ENCODE measurements around the gene AGAP1. TPM values are rescaled to one million over a fixed set of nuclear protein-coding genes. Genes with fewer than 3 reads are reported as not detected.

AGAP1 gene
- total RNA-seq, 1 experiment from 2014 or later = 25.8 TPM

DNA sequence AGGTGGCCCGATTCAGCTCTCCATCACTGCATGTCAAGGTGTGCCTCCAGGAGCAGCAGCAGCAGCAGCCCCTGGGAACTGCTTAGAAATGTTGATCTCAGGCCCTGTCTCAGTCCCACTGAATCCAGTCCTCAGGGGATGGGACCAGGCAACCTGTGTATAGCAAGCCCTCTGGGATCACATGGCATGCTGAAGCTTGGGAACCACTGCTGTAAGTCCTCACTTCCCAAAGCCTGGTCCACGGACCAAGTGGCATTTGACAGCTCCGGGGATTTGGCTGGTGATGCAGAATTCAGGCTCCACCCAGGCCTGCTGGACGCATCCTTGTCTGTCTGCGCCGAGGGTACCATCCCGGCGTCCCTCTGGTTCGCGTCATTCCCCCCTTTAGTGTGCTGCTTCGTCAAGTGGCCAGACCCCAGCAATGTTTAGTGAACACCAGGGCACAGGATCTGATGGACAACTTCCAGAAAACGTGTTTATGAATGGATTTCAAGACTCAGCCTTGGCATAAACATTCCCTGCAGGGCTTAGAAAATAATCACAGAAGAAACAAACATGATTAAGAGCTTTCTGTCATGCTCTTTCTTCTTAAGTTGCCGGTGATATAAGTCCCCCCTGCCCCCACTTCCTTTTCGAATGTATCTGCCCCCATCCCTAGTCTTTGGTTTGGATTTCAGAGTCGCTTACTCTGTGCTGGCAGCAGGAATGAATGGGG lies 440.4 kb downstream of the AGAP1 start:
- H2AFZ ChIP-seq (ENCODE audit: low read length) = no peak overlapping the region
- H3K27me3 ChIP-seq (ENCODE audit: insufficient read depth, low read length) = no peaks in the 10 kb centered on the region
- no peak overlapping the region for H3K18ac ChIP-seq (ENCODE audit: insufficient read length, low read depth, low read length)
- H3K27me3 Mint-ChIP-seq (ENCODE audit: low read depth) = no peaks in the 10 kb centered on the region
- H3K4ac ChIP-seq (ENCODE audit: low read depth, low read length) = no peak overlapping the region
- no peak overlapping the region for H2BK5ac ChIP-seq (ENCODE audit: insufficient read length, low read length)
- TF ChIP-seq, protein P1, sequence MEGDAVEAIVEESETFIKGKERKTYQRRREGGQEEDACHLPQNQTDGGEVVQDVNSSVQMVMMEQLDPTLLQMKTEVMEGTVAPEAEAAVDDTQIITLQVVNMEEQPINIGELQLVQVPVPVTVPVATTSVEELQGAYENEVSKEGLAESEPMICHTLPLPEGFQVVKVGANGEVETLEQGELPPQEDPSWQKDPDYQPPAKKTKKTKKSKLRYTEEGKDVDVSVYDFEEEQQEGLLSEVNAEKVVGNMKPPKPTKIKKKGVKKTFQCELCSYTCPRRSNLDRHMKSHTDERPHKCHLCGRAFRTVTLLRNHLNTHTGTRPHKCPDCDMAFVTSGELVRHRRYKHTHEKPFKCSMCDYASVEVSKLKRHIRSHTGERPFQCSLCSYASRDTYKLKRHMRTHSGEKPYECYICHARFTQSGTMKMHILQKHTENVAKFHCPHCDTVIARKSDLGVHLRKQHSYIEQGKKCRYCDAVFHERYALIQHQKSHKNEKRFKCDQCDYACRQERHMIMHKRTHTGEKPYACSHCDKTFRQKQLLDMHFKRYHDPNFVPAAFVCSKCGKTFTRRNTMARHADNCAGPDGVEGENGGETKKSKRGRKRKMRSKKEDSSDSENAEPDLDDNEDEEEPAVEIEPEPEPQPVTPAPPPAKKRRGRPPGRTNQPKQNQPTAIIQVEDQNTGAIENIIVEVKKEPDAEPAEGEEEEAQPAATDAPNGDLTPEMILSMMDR (conservative IDR thresholded peaks at IDR 0.05) = no peak
- peaks cover 2 to 10% of the 10 kb centered on the region in 2 experiments for H3K4me1 Mint-ChIP-seq
- peaks cover 4 to 5% of the 10 kb centered on the region in 2 experiments; a peak in 3 of 5 replicates for H3K9me3 Mint-ChIP-seq
- no peak overlapping the region for H2BK12ac ChIP-seq (ENCODE audit: insufficient read length, low read depth, low read length)
- H2AK5ac ChIP-seq (ENCODE audit: insufficient read length, low read length) = no peak overlapping the region
- H4K20me1 ChIP-seq (ENCODE audit: control insufficient read depth, insufficient read depth, insufficient read length) = no peaks in the 10 kb centered on the region
- no peak overlapping the region for H3K9ac ChIP-seq (ENCODE audit: extremely low read depth, insufficient read length, low read length)
- no peaks in the 10 kb centered on the region for H3K4me1 ChIP-seq (ENCODE audit: insufficient read depth, low read length)
- no peak overlapping the region for H4K8ac ChIP-seq (replicated peaks; ENCODE audit: insufficient read length, low read depth, low read length)
- no peak overlapping the region for H3K14ac ChIP-seq (ENCODE audit: insufficient read depth, low read length)
- H2BK120ac ChIP-seq (ENCODE audit: low read depth, low read length, poor library complexity, severe bottlenecking) = no peak overlapping the region
- no peak overlapping the region for H2BK20ac ChIP-seq (ENCODE audit: low read depth, low read length, poor library complexity, severe bottlenecking)
- no peak overlapping the region for H3T11ph ChIP-seq (ENCODE audit: low read length)
- peak overlapping the region in 1 of 3 experiments; percentile 32; a peak in 1 of 7 replicates for H3K27ac Mint-ChIP-seq
- no peak overlapping the region for H3K4me3 Mint-ChIP-seq
- H3K4me2 ChIP-seq (ENCODE audit: insufficient read depth, insufficient read length, low read length) = no peak overlapping the region
- peak; percentile 16 for DNase-seq
- no CpG with 5 or more reads among the region's 15 CpGs for WGBS (ENCODE audit: extremely low coverage, insufficient read length, low lambda C conversion rate)
- no peaks in the 10 kb centered on the region for H3K23me2 ChIP-seq (ENCODE audit: insufficient read length, low read depth, low read length, poor library complexity, severe bottlenecking)
- H4K5ac ChIP-seq (ENCODE audit: insufficient read length, low read depth, low read length) = no peak overlapping the region
- H3K9me3 ChIP-seq (ENCODE audit: control insufficient read depth, low read depth, low read length) = no peaks in the 10 kb centered on the region
- no peak overlapping the region for H3K27ac ChIP-seq (ENCODE audit: insufficient read length, low read depth, low read length)
- H3K56ac ChIP-seq (ENCODE audit: insufficient read length, low read depth, low read length) = no peak overlapping the region
- H2BK15ac ChIP-seq (ENCODE audit: low read depth, low read length) = no peak overlapping the region
- H3K79me1 ChIP-seq (ENCODE audit: insufficient read depth, low read depth, low read length, poor library complexity, severe bottlenecking) = no peaks in the 10 kb centered on the region
- peaks cover under 1 to 16% (median 15%) of the 10 kb centered on the region in 3 experiments; a peak in 6 of 7 replicates for H3K36me3 Mint-ChIP-seq (ENCODE audit: insufficient read depth in 1 of 3, low read depth in 3 of 3)
- H3K79me2 ChIP-seq (ENCODE audit: insufficient read depth, low read length) = no peaks in the 10 kb centered on the region
- H4K91ac ChIP-seq (ENCODE audit: insufficient read length, low read depth, low read length) = no peak overlapping the region
- no peak overlapping the region for H3K23ac ChIP-seq (ENCODE audit: insufficient read length, low read depth, low read length)

Measured in H9 (cell line).